G401.6 (cell line): ENCODE results near the gene TK2.
A peak's percentile ranks its signal among the peaks of the same experiment; 100 is the strongest.
"Not testable (repeated sequence)": the region's sequence is repeated elsewhere in the genome, so short reads cannot be mapped to it uniquely, and the experiment has no call there.

Experiments used
- FAIRE-seq: peaks from 2 replicates; lab custom pipeline; 2012; peaks lifted over from hg19 to GRCh38; lab: Jason Lieb, UNC

The TK2 gene

GRCh38 chr16:66572356-66572755, 22.4 kb upstream of the TK2 start:
- no peak for FAIRE-seq

DNA sequence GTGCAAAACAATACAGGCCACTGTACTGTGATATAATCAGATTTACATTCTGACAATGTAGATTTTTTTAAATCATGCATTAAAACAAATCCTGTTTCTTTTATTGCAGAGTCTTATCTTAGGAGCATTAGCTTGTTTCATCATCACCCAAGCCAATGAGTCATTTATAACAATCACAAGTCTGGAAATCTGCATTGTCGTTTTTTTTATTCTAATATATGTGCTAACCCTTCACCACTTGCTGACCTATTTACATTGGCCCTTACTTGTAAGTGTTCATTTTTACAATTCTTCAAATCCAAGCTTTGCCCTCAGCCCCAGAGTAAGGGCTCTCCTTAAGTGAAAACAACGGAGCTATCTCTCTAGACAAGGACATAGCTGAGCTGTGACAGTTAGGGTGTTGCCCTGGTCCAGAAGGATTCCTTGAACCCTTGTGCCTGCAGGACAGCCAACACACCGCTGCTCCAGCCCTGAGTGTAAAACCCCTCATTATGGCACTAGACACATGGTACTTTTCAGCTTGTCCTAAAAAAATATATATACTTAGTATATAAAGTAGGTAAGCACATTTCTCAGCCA, 20.0 kb upstream of the TK2 start:
- no peak for FAIRE-seq

- no peak for FAIRE-seq
These were observed 19.2 kb upstream of the TK2 start for GRCh38 chr16:66569131-66569530.

DNA sequence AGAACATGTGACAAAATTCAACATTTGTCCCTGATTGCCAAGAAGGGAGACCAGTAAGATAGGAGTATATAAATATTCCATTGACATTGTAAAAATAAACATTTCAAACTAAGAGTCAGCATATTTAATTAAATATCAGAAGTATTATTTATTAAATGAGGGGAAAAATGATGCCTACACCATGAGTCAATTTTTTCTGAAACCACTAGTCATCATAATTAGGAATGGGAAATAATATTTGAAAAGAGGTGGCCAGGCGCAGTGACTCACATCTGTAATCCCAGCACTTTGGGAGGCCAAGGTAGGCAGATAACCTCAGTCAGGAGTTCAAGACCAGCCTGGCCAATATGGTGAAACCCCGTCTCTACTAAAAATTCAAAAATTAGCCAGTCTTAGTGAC, 18.4 kb upstream of the TK2 start:
- no peak for FAIRE-seq

DNA sequence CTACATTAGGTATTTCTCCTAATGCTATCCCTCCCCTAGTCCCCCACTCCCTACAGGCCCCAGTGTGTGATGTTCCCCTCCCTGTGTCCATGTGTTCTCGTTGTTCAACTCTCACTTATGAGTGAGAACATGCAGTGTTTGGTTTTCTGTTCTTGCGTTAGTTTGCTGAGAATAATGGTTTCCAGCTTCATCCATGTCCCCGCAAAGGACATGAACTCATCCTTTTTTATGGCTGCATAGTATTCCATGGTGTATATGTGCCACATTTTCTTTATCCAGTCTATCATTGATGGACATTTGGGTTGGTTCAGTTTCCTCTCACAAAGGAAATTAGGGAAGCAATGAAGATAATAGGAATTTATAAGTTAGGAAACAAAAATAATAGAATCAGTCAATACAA, 17.3 kb upstream of the TK2 start:
- not testable (repeated sequence) for FAIRE-seq

DNA sequence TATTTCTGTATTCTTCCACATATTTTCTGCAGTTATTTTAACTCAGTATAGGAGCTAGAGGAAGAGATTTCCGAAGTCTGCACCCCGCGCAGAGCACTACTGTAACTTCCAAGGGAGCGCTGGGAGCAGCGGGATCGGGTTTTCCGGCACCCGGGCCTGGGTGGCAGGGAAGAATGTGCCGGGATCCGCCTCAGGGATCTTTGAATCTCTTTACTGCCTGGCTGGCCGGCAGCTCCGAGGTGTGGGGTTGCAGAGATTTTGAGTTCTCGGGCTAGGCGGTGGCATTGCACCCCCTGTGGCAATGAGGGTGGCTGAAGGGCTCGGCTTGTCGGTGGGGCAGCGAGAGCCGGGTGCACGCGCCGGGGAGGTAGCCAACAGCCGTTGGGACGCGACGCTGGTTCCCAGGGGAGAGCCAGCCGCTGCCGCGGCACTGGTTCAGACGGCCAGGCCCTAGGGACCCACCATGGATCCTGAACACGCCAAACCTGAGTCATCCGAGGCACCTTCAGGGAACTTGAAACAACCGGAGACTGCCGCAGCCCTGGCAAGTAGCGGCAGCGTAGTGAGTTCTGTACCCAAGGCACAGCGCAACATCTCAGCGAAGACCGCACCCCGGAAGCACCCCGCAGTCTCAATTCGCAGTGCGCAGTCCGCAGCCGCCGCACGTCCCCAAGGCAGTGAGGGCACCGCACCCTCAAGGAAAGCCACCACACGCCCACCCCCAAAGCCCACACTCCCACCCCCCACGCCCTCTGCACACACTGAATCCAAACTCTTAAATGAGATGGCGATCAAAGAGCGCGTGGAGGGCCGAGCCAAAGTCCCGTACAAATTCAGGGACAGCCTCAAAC, 16.4 kb upstream of the TK2 start, which contains the start of gene CMTM1:
TSS of gene CMTM1 (plus strand) at position 389 of the 851 bp plus-strand sequence. CDS start at position 464, 75 bp downstream.
- FAIRE-seq, result no peak

- FAIRE-seq, result no peak
These were observed 13.8 kb upstream of the TK2 start for GRCh38 chr16:66563574-66564334.

DNA sequence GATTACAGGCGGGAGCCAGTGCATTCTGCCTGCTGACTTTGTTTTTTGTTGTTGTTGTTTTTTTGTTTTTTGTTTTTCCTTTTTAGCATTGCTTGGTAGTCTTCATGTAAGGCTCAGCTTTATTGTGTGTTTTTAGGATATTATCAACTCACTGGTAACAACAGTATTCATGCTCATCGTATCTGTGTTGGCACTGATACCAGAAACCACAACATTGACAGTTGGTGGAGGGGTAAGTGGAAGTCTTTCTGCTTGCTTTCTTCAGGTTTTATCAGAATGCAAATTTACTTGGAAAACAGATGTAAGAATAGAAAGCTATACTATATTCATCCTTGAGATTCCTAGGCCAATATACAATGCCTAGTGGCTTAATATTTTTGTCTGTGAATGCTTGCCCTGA, 13.1 kb upstream of the TK2 start:
- no peak for FAIRE-seq

DNA sequence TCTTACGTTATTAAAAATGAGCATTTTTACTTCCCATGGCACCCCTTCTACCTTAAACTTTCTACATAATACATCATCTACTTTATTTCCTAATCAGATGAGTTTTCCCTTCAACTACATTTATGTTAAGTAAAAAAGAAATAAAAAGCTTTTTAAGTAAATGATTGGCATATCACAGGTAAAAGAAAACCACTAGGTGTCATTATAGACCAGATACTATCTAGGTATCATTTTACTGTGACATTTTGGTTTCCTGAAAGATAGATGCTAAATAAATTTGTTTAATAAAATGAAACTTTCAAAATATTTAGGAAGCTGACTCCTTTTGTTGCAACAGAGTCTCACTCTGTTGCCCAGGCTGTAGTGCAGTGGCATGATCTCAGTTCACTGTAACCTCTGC, 12.5 kb upstream of the TK2 start:
- peak; percentile 84 for FAIRE-seq

DNA sequence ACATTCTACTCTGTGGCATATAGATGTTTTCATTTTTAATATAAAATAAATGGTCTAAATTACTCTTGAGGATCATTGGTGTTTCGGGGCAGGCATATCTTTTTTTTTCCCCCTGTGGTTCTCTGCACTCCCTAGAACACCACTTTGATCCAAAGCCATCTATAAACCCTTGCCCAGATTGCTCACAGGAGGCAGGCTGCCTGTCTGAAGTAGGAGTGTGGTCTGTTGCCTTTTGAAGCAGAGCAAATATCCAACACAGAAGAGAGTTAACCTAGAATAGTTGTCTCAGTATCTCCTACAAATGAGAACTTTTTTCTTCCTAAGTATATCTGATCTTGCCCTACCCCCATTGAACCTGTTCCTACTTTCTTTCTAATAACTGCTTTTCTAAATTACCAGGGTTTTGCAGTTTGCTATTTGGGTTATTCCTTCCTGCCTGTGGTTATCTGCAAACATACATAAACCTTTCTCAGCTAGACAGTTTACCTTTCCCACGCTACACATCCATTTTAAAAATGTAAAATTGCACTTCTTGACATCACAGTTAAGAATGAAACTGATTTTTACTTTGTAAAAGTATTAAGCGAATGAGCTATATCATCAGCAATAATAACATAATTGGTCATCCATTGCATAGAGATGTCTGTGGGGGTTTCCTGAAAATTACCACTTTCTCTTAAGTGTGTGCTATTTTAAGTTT, 11.6 kb upstream of the TK2 start:
- FAIRE-seq, result no peak

DNA sequence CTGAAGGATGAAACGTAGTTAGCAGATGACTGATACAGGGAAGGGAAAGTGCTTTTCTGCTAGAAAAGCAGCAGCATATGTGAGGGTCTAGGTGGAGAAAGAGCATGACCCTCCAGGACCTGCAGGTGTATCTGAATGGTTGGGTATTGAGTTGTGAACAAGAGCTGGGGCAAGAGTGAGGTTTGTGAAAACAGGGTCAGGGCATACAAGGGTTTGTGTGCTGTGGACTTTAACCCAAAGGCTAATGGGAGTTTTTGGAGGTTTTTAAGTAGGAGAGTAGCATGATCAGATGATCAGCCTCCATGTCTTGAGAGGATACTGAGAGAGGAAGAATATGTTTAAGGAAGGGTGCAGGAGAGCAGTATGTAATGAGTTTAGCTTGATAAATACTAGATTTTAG, 10.2 kb upstream of the TK2 start:
- FAIRE-seq, result no peak

DNA sequence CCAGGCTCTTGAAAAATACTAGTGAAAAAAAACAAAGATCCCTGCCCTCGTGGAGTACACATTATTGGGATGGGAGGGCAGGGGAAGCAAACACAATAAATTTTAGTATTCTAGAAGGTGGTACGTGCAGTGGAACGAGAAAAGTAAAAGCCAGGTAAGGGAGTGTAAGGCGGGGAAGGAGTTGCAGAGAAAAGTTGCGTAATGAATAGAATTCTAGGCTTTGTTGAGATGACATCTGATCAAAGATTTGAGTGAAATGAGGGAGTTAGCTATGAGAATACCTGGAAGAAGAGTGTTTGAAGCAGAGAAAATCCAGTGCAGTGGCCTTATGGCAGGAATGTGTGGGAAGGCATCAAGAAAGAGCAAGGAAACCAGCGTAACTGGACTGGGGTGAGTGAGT, 4.6 kb upstream of the TK2 start:
- no peak for FAIRE-seq

DNA sequence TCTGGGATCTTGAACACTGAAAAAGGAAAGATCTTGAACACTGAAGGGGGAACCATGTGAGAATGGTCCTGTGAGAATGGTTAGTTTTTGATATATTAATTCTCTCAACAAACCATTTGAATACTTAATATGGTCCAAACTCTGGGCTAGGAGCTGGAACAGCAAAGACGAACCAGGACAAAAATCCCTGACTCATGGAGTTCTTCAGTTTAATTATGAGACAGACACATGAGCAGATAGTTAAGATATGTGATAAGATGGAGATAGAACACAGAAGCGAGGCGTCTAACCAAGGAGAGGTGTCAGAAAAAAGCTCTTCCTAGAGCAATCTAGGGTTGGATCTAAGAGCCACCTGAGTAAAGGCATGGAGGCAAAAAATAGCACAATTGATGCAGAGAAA, 4.1 kb upstream of the TK2 start:
- FAIRE-seq, result no peak

GRCh38 chr16:66553223-66553622, 3.3 kb upstream of the TK2 start:
- no peak for FAIRE-seq

DNA sequence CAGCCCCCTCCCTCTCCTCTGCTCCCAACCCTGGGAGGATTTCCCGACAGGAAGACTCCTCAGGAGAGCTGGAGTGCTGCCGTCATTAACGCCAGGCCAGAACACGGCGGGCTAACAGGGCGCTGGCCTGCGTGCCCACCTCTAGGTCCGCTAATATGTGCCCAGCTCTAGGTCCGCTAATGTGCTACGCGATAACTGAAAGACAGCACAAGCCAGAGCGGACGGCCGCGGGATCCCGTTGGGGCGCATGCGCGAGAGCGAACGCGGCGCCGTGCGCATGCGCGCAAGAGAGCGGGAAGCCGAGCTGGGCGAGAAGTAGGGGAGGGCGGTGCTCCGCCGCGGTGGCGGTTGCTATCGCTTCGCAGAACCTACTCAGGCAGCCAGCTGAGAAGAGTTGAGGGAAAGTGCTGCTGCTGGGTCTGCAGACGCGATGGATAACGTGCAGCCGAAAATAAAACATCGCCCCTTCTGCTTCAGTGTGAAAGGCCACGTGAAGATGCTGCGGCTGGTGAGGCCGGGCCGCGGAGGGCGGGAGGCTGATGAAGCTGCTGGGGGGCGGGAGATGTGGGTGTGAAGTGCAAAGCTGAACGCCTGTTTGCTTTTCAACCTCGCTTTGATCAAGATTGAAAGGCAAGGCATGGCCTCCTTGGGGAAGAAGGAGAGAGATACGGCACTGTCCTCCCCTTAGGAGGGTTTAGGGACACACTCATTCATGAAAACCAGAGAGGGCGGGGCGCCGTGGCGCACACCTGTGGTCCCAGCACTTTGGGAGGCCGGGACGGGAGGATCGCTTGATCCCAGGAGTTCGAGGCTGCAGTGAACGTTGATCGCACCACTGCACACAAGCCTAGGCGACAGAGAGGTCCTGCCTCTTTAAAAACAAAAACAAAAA, 2.6 kb upstream of the TK2 start, which contains the start of gene CKLF:
TSS of gene CKLF (plus strand) at position 291 of the 892 bp plus-strand sequence. CDS start at position 431, 140 bp downstream.
- no peak for FAIRE-seq

DNA sequence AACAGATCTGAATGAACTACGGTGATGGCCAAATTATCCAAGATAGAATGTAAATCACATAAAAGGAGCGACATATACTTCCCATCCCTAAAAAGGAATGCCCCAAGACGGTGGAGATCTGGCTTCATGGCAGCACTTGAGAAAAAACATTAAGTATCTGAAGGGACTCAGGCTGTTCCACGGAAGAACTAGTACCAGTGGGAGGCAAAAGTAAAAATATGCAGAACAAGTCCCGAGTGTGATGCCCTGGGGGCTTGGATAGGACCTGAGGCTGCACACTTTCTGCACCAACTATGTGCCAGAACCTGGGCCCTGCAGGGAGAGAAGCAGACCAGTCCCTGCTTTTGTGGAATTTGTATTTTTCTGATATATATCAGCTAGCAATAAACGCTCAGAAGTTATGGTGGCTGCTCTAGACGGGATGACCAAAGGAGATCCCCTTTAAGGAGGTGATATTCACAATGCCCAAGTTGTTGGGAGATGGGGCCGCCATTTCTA, 1.9 kb upstream of the TK2 start:
- FAIRE-seq, result no peak

- no peak for FAIRE-seq
These were observed 1.4 kb upstream of the TK2 start for GRCh38 chr16:66551348-66551759.

DNA sequence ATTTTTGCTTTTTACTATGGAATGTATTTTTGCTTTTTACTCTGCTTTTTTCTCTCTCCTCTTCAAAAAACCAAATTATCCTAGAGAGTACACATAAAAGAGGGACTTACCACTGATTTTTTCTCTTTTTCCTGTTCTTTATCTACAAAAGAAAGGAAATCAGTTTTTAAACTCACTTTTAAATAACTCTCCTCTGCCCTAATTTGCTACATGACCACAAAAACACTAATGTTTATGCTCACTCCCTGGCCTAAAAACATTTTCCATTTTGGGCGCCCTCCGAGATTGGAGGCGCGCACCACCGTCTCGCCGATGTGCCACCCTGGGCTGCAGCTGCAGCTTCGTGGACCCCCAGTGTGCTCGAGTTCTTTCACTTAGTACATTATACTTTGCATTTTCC, 1.1 kb downstream of the TK2 start:
- FAIRE-seq, result no peak

GRCh38 chr16:66548068-66548467, 1.9 kb downstream of the TK2 start:
- FAIRE-seq, result no peak

DNA sequence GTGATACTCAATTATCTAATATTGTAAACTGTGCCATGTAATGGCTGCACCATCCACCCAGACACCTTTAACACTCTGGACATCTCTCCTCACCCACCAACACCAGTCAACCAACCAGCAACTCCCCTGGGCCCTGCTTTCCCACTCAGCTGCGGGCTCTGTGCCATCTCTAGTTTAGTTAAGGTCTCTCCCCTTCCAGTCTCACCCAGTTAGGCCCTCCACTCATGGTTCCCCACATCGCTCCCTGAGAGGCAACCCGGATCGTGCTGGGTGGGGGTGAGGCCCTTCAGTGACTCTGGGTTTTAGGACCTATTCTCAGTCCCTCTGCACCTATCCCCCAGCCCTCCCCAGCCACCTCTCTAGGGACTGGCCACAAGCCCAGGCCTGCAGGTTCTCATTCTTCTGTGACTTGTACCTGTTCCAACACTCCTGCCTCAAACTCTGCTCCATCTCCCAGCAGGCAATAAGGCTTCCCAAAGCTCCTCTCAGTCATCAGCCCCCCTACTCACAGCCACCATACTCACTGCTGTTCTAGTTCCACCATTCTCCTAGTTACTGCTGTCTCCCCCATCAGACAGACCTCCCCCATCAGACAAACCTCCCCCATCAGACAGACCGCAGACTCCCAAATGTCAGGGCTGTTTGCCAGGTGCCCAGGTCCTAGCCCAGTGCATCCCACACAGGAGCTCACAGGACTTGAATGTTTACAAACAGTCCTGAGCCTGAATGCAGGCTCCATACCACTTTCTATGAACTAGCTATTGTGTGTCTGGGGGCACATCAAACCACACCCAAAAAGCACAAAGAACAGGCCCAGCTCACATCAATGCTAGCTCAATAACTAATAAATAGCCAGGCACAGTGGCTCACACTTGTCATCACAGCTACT, 2.6 kb downstream of the TK2 start:
- FAIRE-seq, result no peak
